Pons (tissue), 1 donor: ENCODE results near the gene TM2D3.
A peak's percentile ranks its signal among the peaks of the same experiment; 100 is the strongest.

Source experiments
- DNase-seq: peaks from one replicate; pipeline ENCODE4 v3.0.0-alpha.2; 2016; ENCODE audit warnings: low spot score

Gene TM2D3, protein sequence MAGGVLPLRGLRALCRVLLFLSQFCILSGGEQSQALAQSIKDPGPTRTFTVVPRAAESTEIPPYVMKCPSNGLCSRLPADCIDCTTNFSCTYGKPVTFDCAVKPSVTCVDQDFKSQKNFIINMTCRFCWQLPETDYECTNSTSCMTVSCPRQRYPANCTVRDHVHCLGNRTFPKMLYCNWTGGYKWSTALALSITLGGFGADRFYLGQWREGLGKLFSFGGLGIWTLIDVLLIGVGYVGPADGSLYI

DNA sequence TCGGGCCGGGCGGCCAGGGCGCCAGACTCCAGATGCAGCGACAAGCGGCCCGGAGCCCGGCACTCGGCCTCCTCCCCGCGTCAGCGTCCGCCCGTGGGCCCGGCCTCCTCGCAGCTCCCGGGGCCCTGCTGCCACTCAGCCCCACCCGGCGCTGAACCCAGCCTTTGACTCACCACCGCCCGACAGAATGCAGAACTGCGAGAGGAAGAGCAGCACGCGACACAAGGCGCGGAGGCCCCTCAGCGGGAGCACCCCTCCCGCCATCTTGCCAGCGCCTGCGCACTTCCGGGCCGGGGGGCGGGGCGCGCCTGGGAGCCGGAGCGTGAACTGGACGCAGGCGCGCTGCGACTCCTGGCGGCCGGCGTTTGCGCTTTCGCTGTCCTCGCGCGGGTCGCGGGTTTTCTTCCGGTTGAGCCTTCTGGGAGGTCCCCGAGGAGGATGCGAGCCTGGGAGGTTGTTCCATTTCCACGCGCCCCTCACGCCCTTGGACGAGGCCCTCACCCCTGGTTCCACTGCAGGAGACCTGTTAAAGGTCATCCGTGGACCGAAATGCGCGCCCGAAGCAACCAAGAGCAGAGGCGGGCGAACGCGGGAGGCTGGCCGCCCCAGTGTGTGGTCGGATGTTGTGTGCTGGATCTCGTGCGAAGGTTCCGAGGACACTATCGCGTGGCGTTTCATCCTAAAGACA is at the start of gene TM2D3:
TSS of gene TM2D3 (minus strand) at position 284 of the 688 bp plus-strand sequence. CDS start at position 264, 20 bp downstream.
- peak; percentile 85 for DNase-seq

DNA sequence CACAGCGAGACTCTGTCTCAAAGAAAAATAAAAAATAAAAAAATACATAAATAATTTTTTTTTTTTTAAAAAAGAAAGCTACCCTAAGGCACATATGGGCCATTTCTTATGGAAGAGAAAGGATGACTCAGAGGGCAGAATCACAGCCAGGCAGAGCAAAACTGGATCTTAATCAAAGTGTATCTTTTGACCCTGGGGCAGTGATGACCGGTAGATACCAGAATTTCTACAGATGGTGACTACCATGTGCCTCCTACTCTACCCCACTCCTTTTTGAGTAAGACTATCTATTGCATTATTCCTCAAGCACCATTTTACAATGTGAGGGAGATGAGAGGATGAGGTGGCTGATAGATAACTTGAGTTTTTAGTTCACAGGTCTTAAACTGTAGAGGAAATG is 46.1 kb upstream of the TM2D3 start:
- no peak for DNase-seq

DNA sequence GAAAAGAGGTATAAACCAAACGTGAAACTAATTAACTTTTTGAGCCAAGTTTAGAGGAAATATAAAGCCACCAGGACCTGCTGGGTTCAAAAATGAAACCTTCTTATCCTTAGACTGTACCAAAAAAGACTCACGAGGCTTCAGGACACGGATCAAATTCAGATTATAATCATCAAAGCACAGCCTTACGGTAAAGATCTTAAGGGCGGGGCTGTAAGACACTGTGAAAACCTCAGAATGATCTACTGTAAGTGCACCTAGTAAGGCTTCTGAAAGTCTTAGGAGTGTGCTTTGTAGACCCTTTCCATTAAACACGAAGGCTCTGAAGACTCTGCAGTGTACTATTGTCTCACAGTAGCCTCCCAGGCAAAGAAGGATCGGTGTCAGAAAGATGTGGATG is 45.3 kb upstream of the TM2D3 start:
- no peak for DNase-seq

DNA sequence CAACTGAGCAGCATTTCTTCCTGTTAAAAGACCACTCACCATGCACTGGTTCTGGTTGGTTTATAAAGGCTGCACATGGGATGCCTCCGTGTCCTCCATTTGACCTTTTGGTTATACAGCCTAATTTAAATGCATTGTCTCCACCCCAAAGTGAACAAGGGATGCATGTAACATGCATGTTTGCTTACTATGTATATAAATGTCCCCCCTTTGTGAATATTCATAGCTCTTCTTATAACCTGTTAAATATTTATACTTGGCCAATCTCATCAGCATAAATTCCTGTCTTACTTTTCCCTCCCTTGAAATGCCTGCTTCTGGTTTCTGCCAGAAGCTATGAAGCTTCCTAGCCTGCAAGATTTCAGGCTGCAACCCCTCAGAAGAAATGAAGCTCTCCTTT is 44.6 kb upstream of the TM2D3 start:
- no peak for DNase-seq

DNA sequence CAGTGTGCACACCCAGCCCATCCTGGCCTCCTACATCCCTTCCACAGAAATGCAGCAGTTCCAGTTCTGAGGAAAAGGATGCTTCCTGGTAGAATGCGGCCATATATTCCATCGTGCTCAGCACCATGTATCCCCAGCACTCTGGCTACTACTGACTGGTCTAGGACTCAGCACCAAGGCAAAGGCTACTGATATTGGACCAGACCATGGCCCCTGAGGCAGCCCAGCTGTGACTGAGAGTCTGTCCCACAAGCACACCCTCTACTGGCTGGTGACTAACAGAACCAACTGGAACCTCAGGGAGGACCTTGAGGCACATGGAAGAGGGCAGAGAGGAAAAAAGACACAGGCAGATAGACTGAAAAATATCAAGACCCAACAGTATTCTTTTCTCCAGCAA is 42.1 kb upstream of the TM2D3 start:
- DNase-seq = no peak

DNA sequence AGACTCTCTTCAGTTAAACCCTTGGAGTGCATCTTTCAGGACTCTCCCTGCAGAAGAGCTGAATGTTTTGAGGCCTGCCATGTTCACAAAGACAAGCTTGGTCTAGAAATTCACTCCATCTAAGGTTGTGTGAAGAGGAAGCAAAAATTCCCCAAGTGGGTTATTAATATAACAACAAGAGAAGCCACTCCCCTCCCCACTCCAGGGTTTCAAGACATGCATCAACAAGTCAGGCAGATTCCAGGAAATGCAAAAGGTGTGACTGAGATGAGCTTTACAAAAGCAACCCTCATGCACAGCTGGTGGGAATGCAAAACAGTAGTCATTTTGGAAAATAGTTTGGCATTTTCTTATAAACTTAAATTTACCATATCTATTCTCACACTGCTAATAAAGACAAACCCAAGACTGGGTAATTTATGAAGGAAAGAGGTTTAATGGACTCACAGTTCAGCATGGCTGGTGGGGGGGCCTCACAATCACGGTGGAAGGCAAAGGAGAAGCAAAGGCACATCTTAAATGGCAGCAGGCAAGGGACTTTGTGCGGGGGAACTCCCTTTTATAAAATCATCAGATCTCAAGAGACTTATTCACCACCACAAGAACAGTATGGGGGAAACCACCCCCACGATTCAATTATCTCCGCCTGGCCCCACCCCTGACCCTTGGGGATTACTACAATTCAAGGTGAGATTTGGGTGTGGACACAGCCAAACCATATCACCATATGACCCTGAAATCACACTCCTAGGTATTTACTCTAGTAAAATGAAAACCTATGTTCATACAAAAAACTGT is 40.8 kb upstream of the TM2D3 start:
- DNase-seq = no peak

DNA sequence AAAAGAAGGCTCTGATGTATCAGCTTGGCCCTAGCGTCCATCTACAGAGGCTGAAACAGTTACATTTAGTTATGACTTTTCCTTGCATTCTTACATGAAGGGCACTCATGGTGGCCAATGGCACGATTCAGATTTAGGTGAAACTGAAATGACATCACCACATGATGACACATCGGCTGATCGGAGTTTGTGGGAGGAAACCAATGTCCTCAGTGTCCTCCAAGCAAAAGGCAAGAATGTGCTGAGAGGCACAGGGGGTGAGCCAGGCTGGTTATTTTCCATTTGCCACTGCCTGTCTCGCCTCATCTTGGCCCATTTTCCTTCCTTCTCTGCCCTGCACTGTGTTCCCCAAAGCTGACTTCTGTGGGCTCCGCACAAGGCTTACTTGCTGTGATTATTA is 37.7 kb upstream of the TM2D3 start:
- DNase-seq = peak; percentile 40

DNA sequence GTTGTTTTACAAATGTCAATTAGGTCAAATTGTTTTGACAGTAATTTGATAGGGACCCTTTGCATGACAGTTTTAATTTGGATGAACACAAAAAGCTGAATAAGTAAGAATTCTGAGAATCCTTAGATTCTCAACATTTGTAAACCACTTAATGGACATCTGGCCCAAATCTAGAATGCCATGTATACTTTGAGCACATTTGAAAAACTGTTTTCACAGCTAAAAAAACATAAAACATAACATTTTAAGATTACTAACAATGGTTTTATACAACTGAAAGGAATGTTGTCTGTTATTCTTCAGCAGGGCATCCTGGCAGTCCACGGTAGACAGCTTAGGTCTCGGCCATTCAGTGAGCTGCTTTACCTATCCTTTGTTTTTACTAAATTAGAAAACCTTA is 34.5 kb upstream of the TM2D3 start:
- no peak for DNase-seq

DNA sequence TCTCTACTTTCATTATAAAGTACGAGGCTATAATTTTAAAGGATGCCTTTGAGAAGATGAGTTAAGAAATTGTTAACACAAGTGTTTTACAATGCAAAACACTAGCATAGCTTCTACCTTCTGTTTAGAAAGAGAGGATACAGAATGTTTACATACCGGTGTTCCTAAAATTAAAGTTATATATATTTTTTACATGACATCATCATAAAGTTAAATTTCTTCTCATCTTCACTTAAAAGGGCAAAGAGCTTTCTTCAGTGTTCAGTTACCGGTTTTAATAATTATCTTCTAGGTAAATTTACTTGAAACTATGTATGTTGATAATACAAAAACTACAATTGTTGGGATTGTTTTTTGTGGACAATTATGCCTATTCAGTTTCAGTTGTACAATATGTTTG is 32.7 kb upstream of the TM2D3 start:
- no peak for DNase-seq

DNA sequence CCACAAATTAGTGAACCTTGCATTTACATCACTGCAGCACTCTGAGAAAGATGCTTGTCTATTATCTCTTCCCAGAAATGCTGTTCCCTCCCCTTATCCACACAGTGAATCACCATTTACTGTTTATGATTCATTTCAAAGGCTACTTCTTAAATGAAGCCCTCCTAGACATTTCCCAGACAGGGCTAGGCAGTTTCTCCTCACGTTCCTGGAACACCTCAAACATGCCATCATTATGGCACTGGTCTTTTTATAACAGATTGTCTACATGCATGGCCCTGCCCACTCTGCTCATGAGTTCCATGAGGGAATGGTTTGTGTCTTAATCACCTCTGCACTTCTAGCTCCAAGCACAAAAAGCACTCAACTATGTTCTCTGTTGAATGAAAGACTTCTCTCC is 32.2 kb upstream of the TM2D3 start:
- no peak for DNase-seq

DNA sequence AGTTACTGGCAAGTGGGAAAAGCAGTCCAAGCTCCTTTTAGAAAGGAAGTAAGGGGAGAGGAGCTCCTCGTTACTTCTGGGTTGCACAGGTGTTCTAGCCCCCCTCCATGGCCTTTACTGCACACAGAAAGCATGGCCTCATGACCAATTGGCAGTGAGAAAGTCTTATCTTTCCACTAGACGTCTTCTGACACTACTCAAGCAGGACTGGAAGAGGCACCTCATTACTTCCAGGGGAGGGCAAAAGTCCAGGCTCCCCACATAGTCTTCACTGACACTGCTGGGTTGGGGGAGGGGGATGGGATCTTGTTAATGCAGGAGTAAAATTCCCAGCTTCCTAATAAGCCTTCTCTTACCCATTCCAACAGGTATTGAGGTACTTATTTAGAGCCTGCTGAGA is 27.6 kb upstream of the TM2D3 start:
- no peak for DNase-seq

DNA sequence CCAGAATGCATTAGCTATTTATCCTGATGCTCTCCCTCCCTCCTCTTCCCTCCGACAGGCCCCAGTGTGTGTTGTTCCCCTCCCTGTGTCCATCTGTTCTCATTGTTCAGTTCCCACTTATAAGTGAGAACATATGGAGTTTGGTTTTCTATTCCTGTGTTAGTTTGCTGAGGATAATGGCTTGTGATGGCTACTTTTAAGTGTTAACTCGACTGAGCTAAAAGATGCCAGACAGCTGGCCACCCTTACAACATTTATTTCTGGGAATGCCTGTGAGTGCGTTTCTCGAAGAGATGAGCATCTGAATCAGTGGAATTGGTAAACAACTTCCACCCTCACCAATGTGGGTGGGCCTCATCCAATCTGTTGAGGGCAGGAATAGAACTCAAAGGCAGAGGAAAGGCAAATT is 24.7 kb upstream of the TM2D3 start:
- no peak for DNase-seq

DNA sequence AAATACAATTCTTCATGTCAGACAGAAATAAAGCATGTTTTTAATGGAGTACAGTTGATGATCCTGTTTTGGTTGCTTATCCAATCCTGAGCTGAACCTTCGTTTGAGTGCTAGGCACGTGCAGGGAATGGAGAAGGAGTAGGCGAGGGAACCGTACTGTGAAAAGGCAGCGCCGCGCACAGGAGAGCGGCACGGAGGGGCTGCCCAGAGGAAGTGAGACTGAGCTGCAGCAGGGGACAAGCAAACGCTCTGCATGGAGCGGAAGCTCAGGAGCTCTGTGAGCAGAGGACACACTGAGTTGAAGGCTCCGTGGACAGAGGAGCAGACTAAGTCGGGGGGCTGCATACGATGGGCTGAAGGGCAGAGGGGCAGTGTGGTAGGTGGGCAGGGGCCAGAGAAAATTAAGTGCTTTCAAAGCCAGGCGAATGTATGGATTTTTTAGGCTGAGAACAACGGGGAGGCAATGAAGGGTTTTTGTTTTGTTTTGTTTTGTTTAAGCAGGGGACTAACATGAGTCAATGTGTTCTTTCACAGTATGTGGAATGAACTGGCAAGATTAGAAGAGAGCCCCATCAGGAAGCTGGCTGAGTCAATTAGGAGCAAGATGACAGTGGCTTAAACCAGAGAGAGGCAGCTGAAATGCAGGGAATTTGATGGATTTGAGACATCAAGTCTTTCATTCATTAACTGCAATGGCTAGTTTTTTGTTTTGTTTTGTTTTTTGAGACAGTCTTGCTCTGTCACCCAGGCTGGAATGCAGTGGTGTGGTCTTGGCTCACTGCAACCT is 23.8 kb upstream of the TM2D3 start:
- peak; percentile 92 for DNase-seq

DNA sequence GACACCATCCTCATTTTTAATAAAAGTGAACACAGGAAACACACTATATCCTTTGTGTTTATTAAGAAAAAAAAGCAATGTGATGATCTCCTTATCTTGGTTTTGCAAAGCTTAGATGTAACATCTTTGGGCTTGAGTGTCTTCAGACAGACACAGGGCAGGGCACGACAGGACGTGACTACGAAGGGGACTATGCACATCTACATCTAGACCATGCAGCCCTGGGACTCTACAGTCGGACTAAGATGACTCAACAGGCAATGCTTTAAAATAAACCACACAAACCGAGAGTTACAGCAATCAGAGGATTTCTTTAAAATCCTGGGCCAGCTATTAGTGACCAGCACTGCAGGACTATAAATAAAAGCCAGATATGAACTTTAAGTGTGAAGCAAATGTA is 22.8 kb upstream of the TM2D3 start:
- no peak for DNase-seq

DNA sequence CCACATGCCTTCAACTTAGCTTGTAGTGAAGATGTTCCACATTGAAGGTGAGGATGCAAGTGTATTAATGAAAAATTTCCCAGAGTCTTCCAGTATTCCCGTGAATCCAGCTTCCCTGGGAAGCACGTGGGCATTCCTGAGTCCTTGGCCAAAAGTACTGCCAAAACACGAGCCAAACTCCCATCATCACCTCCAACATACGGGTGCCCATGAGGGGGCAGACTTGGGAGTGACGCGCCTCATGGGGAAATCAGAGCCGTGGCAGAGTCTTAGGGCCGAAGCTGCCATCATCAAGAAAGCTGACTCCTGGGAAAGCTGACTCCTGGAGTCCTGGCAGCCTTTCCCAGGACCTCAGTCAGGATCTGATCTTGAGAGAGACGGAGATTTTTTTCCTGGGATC is 20.1 kb upstream of the TM2D3 start:
- DNase-seq = no peak

DNA sequence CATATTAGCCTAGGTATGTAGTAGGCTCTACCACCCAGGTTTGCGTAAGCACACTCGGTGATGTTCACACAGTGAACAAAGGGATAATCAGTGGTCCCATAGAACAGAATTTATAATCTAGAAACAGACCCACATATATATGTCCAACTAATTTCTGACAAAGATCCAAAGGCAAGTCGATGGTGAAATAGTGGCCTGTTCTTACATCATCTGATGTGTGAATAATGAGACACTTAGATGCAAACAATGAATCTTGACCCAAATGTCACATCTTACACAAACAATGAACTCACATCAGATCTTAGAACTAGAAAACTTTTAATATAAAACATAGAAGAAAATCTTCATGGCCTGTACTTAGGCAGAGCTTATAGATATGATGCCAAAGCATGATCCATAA is 17.6 kb upstream of the TM2D3 start:
- no peak for DNase-seq

DNA sequence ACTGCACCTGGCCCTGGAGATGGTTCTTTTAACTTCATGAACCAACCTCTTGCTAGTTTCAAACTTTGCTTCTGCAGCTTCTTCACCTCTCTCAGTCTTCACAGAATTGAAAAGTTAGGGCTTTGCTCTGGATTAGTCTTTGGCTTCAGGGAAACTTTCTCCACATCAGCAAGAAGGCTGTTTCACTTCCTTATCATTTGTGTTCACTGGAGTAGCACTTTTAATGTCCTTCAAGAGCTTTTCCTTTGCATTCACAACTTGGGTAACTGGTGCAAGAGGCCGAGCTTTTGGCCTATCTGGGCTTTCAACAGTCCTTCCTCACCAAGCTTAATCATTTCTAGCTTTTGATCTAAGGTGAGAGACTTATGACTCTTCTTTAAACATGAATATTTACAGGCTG is 15.7 kb upstream of the TM2D3 start:
- DNase-seq = no peak

DNA sequence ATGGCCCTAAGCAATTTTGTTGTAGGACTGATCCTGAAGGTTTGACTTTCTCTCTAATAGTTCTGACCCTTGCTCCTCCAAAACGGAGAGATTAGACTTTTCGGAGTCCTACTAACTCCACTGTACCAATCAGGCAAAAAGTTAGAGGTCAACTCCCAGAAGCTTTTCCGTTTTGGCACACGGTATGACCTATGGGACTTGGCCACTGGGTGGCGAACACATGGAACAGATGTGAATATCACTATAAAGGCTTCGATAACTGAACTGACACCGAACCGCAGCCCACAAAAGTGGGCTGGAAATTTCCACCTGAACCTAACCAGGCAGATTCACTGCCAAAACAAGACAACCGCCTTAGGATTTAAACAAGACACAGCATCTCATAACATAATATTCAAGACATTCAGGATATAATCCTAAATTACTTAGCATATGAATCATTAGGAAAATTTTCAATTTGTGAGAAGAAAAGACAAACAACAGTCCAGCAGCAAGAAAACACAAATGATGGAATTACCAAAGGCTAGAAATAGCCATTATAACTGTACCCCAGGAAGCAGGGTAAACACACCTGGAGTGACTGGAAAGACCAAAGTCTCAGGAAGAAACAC is 12.2 kb upstream of the TM2D3 start:
- DNase-seq = peak; percentile 71

DNA sequence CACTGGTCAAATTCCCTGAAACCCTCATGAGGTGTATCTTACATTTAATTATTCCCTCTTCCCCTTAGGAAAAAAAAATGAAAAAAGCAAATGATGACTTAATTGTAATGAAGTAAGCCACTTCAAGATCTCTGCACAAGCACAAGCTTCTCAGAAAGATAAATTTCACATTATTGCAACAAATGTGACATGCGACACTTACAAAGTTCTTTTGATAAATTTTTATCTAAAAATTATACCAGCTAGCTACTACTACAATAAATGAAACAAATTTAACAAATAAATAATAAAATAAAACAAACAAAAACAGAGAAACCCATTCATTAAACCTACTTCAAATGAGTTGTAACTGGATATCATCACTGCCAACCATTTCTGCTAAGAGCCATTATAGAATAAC is 10.0 kb upstream of the TM2D3 start:
- no peak for DNase-seq

DNA sequence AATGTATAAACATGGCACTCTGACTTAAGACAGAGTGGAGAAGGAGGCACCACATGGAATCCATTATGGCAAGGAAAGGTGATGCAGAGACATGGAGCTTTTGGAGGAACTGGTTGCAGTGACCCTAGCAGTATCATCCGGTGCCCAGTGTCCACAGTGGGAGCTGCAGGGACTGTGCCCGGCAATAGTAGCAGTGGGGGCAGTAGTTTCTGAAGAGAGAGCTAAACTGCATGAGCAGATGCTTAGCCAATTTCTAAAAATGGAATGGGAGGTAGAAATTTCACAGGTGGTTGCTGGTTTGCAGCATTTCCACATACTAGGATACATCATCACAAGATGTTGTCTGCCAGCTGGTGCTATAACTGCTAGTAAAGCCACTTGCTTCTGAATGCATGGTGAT is 7.8 kb upstream of the TM2D3 start:
- no peak for DNase-seq

DNA sequence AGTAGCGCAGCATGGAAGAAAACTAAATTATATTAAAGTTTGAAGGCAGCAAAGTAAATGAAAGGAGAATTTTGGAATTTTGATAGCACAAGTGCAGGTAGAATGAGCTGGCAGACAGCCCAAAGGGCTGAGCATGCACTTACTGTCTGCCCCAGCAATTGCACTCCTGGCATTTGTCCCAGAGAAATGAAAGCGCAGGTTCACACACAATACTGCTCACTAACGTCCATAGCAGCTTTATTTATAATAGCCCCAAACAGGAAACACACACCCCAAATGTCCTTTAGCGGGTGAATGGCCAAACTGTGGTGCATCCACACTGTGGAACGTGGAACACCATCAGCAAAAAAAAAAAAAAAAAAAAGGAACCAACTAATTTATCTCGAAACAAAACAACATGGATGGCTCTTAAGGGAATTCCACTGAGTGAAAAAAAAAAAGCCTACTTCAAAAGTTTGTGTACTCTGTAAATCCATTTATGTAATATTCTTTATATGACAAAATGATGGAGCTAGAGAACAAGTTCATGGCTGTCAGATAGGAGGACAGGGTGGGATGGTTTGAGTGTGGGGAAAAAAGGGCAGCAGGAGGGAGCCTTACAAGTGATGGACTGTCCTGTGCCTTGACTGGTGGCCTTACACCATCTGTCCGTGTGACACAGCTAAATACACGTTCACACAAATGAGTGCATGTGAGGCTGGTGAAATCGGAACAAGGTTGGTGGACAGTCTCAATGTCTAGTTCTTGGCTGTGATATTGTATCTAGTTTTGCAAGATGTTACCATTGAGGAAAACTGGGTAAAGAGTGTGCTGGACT is 6.0 kb upstream of the TM2D3 start:
- DNase-seq = no peak
